CD4-positive, alpha-beta memory T cell (primary cell): ENCODE measurements around the gene PXMP2. TPM values are rescaled to one million over a fixed set of nuclear protein-coding genes. Genes with fewer than 3 reads are reported as not detected.

Experiments used
- CTCF ChIA-PET: fragments of 350-600 bp; sonication (Branson Sonifier 250); formaldehyde crosslinking; loops from one replicate; lab custom pipeline; 2021; ENCODE audit warnings: inconsistent platforms; ENCODE audit not compliant: partially characterized antibody; lab: Charles Lee
- POLR2A ChIA-PET: fragments of 350-600 bp; sonication (Branson Sonifier 250); formaldehyde crosslinking; loops from one replicate; lab custom pipeline; 2021; ENCODE audit not compliant: partially characterized antibody; lab: Charles Lee
- DNase-seq, 5 donors: peaks; one replicate each; pipeline versions ENCODE4 v3.0.0 to v3.0.0-alpha.2; 2020 to 2022; ENCODE audit warnings: mixed read lengths in 1 of 5
- H3K27ac ChIP-seq: one replicate; pipeline ENCODE4 v1.7.0; 2013; ENCODE audit warnings: low read depth, low read length
- H3K27me3 ChIP-seq: 2 replicates; pipeline ENCODE4 v1.7.0; 2013; ENCODE audit warnings: mild to moderate bottlenecking, low read length, moderate library complexity; ENCODE audit not compliant: insufficient read depth
- H3K36me3 ChIP-seq: 2 replicates; pipeline ENCODE4 v1.7.0; 2013; ENCODE audit warnings: mild to moderate bottlenecking, low read length, moderate library complexity; ENCODE audit not compliant: insufficient read depth
- H3K4me1 ChIP-seq: 2 replicates; pipeline ENCODE4 v1.7.0; 2013; ENCODE audit warnings: mild to moderate bottlenecking, low read length, moderate library complexity; ENCODE audit not compliant: insufficient read depth
- H3K4me3 ChIP-seq, 2 donors: one replicate each; pipeline ENCODE4 v1.7.0; 2013; ENCODE audit warnings: low read length in 2 of 2, mild to moderate bottlenecking in 1 of 2
- H3K9me3 ChIP-seq, 2 donors: one replicate each; pipeline ENCODE4 v1.7.0; 2013; ENCODE audit warnings: low read length in 2 of 2, control low read depth in 1 of 2; ENCODE audit not compliant: control insufficient read depth in 1 of 2
- H3K27ac Mint-ChIP-seq, 7 donors: one replicate each; pipeline ENCODE4 v1.8.0; 2020 to 2021; ENCODE audit warnings: mixed read lengths in 7 of 7, mild to moderate bottlenecking in 6 of 7, inconsistent platforms in 3 of 7, moderate library complexity in 3 of 7
- H3K27me3 Mint-ChIP-seq, 2 donors: one replicate each; pipeline ENCODE4 v1.8.0; 2020 to 2021; ENCODE audit warnings: mixed read lengths in 2 of 2
- H3K36me3 Mint-ChIP-seq, 2 donors: one replicate each; pipeline ENCODE4 v1.8.0; 2020 to 2021; ENCODE audit warnings: mixed read lengths in 2 of 2, inconsistent platforms in 1 of 2, mild to moderate bottlenecking in 1 of 2
- H3K4me1 Mint-ChIP-seq, 4 donors: one replicate each; pipeline ENCODE4 v1.8.0; 2020 to 2021; ENCODE audit warnings: mixed read lengths in 4 of 4, mild to moderate bottlenecking in 1 of 4
- H3K4me3 Mint-ChIP-seq, 8 donors: one replicate each; pipeline ENCODE4 v1.8.0; 2020 to 2021; ENCODE audit warnings: mixed read lengths in 8 of 8, mild to moderate bottlenecking in 7 of 8, moderate library complexity in 6 of 8, inconsistent platforms in 3 of 8
- H3K9me3 Mint-ChIP-seq, 8 donors: one replicate each; pipeline ENCODE4 v1.8.0; 2020 to 2021; ENCODE audit warnings: mixed read lengths in 8 of 8, mild to moderate bottlenecking in 5 of 8, inconsistent platforms in 3 of 8, moderate library complexity in 1 of 8
- intact Hi-C: fragments of 100-400 bp; cut with micrococcal nuclease; formaldehyde crosslinking; loops from one replicate; pipeline ENCODE4 v1.15.1; 2023
- polyA plus RNA-seq, 2 donors: library from polyadenylated mRNA; unstranded; fragments of 300-500 nt; fragmentation: Illumina TruSeq; gene quantifications; one replicate each; pipeline ENCODE4 v1.2.3, GENCODE V29; 2021
- total RNA-seq, 2 experiments: library from RNA; stranded (reverse); gene quantifications; one replicate each; pipeline ENCODE4 v1.2.3, GENCODE V29; 2021

Gene PXMP2
- total and polyA plus RNA-seq, 4 experiments from 2014 or later: 4.2 to 23.9 (median 10.0) TPM

DNA sequence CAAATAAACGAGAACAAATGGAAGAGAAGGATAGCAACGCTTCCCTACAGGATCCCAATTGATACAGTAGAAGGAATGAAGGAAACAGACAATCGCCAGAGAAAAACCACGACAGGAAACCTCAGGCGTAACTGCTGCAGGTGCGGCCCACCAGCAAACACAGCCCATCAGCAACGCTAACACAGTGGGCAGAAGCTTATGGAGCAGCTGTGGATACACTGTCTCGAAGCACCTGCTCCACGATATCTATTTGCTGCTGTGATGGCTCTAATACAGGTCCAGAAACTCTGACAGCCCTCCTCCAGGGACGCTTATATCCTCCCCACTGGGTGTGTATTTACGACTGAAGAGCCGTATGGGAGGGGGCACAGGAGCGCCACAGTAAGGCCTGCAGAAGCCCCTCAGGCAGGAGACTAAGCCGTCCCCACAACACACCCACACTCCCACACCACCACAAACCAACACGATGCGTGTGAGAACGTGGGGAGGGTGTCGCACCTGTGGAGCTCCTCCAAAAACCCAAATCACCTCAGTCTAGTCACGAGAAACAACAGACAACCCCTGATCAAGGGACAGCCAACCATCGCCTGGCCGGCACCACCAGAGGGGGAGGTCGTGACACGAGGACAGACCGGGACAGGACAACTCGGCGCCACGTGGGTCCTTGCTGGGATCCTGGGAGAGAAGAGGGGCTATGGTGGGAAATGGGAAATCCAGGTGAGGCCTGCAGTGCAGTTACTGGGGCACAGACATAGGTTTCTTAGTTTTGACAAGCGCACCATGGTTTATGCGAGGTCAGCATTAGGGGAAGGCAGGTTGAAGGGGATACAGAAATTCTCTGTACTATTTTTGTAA is 24.3 kb upstream of the PXMP2 start:
- peak overlapping the region in 1 of 8 donors; percentile 5 for H3K4me3 Mint-ChIP-seq
- H3K27me3 Mint-ChIP-seq: no peaks in the 10 kb centered on the region
- no peaks in the 10 kb centered on the region for H3K9me3 Mint-ChIP-seq
- H3K27me3 ChIP-seq: no peaks in the 10 kb centered on the region
- H3K9me3 ChIP-seq: no peaks in the 10 kb centered on the region
- no peak overlapping the region for H3K4me3 ChIP-seq
- peaks cover 63 to 85% of the 10 kb centered on the region in 2 donors for H3K36me3 Mint-ChIP-seq
- peaks cover 0 to 5% (median 3%) of the 10 kb centered on the region in 4 donors for H3K4me1 Mint-ChIP-seq
- CTCF ChIA-PET: no interaction called here
- peak overlapping the region in 3 of 7 donors; percentile 13 to 80 (median 43) for H3K27ac Mint-ChIP-seq
- DNase-seq: no peak
- intact Hi-C loops: no loop called here
- H3K4me1 ChIP-seq: no peaks in the 10 kb centered on the region
- POLR2A ChIA-PET: no interaction called here
- no peak overlapping the region for H3K27ac ChIP-seq
- peaks cover 57% of the 10 kb centered on the region for H3K36me3 ChIP-seq

DNA sequence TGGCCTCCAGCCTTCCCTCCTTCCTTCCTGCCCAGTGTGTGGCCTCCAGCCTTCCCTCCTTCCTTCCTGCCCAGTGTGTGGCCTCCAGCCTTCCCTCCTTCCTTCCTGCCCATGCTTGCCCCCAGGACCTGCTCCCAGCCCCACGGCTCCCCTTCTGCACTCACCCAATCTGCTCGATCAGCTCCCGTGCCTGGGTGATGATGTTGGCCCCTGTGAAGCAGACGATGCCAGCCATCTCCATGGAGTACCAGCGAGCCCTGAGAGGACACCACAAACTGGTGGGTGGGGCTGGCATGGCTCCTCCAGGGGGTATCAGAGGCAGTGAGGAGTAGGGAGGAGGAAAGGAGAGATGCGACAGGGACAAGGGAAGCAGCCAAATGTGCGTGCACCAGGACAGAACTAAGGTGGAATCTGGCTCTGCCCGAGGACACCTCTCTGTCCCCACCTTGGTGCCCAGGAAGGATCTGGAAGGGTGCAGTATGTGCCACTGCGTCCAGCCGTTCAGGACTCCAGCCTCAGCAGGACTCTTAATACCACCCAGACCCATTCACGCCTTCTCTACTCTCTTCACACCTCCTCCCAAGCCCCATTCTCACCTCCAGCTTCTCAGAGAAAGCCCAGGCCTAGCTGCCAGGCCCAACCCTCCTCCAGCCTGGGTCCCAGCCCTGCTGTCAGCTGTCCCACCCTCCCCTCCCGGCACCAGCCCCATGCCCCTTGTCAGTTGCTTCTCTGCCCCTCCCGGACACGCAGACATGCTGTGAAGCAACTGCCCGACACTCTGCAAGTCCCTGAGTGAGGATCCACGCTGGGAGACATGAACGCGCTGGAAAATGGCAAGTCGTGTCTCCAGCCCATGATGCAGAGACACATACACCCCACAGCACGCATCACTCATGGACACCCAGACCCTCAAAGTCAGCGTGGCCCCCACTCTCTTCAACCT is 22.9 kb upstream of the PXMP2 start:
- no peak overlapping the region for H3K27ac ChIP-seq
- H3K27me3 ChIP-seq: no peaks in the 10 kb centered on the region
- H3K9me3 ChIP-seq: no peaks in the 10 kb centered on the region
- Mint-ChIP-seq H3K4me3 (no peak overlapping the region), H3K4me1 (peaks cover 0 to 5% (median 3%) of the 10 kb centered on the region in 4 donors), H3K27me3 (no peaks in the 10 kb centered on the region), H3K9me3 (no peaks in the 10 kb centered on the region), H3K27ac (peak overlapping the region in 2 of 7 donors; percentile 42 to 68), H3K36me3 (peaks cover 68 to 86% of the 10 kb centered on the region in 2 donors)
- peaks cover 50% of the 10 kb centered on the region for H3K36me3 ChIP-seq
- ChIA-PET POLR2A (interaction anchor here (0.7 kb wide), 1 partner anchor 59 kb away, joined by 3 read pairs; no protein-coding TSS in a partner anchor), CTCF (no interaction called here)
- H3K4me3 ChIP-seq: no peak overlapping the region
- intact Hi-C loops: no loop called here
- no peaks in the 10 kb centered on the region for H3K4me1 ChIP-seq
- DNase-seq: no peak

DNA sequence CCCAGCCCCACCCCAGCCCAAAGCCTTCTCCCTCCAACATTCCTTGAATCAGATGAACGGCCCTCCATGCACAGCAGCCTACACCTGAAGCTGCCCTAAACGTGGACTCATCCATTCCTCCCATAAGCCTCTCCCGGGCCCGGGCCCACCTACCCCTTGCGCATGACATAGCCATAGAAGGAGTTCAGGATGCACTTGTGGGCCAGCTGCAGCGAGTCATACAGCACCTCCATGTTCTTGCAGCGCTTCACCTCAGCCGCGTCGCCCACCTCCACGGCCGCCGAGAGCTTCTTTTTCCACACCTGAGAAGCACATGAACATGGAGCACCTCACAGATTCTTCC is 22.3 kb upstream of the PXMP2 start:
- Mint-ChIP-seq H3K4me1 (peaks cover 0 to 5% (median 3%) of the 10 kb centered on the region in 4 donors), H3K4me3 (no peak overlapping the region), H3K9me3 (no peaks in the 10 kb centered on the region), H3K36me3 (peaks cover 66 to 85% of the 10 kb centered on the region in 2 donors), H3K27ac (peak overlapping the region in 2 of 7 donors; percentile 42 to 53), H3K27me3 (no peaks in the 10 kb centered on the region)
- Histone ChIP-seq H3K4me1 (no peaks in the 10 kb centered on the region), H3K27me3 (no peaks in the 10 kb centered on the region), H3K27ac (no peak overlapping the region), H3K36me3 (peaks cover 47% of the 10 kb centered on the region), H3K4me3 (no peak overlapping the region), H3K9me3 (no peaks in the 10 kb centered on the region)
- ChIA-PET POLR2A (no interaction called here), CTCF (interaction anchor here (1.2 kb wide), 1 partner anchor 9 kb away, joined by 3 read pairs; no protein-coding TSS in a partner anchor)
- DNase-seq: no peak
- intact Hi-C loops: no loop called here

DNA sequence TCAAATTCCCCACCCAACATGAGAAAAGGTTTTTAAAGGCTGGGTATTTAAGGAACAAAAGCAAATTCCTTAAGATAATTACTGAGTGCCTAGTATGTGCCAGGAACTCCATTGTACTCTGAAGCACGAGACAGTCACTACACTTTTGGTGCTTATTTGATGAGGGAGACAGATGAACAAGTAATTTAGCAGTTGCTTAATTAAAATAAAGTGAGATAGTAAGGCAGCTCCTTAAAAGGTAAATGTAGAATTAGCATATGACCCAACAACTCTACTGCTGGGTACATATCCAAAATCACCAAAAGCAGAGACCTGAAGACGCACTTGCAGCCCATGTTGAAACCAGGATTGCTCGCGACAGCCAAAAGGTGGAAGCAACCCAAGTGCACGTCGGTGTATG is 21.6 kb upstream of the PXMP2 start:
- ChIA-PET POLR2A (no interaction called here), CTCF (interaction anchor here (1.2 kb wide), 1 partner anchor 9 kb away, joined by 3 read pairs; no protein-coding TSS in a partner anchor)
- H3K4me1 ChIP-seq: no peaks in the 10 kb centered on the region
- H3K27ac ChIP-seq: no peak overlapping the region
- DNase-seq: no peak
- Mint-ChIP-seq H3K4me1 (peaks cover 0 to 5% (median 3%) of the 10 kb centered on the region in 4 donors), H3K27me3 (no peaks in the 10 kb centered on the region), H3K9me3 (no peaks in the 10 kb centered on the region), H3K4me3 (no peak overlapping the region), H3K36me3 (peaks cover 59 to 81% of the 10 kb centered on the region in 2 donors), H3K27ac (no peak overlapping the region)
- H3K36me3 ChIP-seq: peaks cover 40% of the 10 kb centered on the region
- H3K4me3 ChIP-seq: no peak overlapping the region
- H3K9me3 ChIP-seq: no peaks in the 10 kb centered on the region
- H3K27me3 ChIP-seq: no peaks in the 10 kb centered on the region
- intact Hi-C loops: no loop called here

DNA sequence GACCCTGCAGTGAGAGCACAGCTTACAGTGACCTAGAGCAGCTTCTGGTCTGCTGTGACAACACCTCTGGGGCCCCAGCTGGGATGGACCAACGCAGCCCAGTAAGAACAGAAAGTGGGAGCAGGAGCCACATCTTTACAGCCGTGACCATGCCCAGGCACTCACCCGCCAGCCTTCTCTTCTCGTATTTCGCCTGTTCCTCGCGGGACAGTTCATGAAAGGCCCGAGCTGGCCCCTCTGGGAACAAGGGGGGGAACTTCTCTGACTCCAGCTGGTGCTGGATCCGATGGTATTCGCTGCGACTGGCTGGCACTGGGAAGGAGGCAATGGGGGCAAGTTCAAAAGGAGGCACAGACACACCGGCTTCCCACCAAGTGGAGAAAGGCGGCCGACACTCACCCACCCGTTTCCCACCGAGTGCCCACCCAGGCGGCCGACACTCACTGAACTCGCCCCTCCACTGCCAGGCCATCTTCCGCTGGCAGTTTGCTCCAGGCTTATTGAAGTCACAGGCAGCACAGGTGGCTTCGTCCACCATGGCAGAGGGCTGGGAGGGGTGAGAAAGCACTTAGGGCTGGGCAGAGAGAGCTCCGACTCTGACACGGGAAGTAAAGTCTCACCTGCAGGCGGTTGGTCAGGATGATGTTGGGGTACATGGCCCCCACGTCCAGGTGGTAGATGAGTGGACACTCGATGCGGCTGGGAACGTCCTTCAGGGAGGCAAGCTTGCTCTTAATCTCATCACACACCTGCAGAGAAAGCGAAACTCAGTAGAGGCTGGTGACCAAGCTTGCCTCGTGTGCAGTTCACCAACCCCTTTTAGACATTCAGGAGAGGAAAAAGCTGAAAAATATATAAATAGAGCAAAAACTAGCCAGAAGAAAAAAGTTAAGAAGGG is 18.9 kb upstream of the PXMP2 start:
- Mint-ChIP-seq H3K27ac (no peak overlapping the region), H3K27me3 (no peaks in the 10 kb centered on the region), H3K4me3 (no peak overlapping the region), H3K36me3 (peaks cover 48 to 68% of the 10 kb centered on the region in 2 donors), H3K9me3 (peaks cover 0 to 1% (median 0%) of the 10 kb centered on the region in 8 donors), H3K4me1 (peaks cover 3 to 12% (median 5%) of the 10 kb centered on the region in 4 donors)
- Histone ChIP-seq H3K4me3 (no peak overlapping the region), H3K4me1 (peaks cover 5% of the 10 kb centered on the region), H3K36me3 (peaks cover 42% of the 10 kb centered on the region), H3K27ac (no peak overlapping the region), H3K9me3 (no peaks in the 10 kb centered on the region), H3K27me3 (no peaks in the 10 kb centered on the region)
- POLR2A ChIA-PET: no interaction called here
- intact Hi-C loops: no loop called here
- CTCF ChIA-PET: no interaction called here
- DNase-seq: no peak

DNA sequence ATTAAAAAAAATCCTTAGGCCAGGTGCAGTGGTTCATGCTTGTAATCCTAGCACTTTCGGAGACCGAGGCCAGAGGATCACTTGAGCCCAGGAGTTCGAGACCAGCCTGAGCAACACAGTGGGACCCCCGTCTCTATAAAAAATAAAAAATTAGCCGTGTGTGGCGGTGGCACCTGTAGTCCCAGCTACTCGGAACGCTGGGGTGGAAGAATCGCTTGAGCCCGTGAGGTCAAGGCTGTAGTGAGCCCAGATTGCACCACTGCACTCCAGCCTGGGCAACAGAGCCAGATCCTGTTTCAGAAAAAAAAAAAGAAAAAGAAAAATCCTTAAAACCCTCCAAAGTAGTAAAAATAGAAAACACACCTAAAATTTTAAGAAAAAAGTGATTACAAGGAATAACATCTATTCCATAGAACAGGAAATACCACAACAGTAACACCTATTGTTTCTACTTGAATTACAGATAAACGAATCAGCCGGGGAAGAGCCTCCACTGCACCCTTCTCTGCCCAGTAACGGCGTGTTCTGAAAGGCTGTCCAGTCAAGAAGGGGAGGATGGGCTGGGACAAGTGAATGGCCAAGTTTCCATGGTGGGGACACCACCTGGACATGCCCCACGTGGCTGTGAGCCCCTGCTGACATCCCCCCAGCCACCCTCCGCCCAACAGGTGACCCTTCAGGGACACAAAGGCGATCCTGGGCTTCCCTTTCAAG is 18.1 kb upstream of the PXMP2 start:
- Mint-ChIP-seq H3K4me1 (peaks cover 3 to 12% (median 6%) of the 10 kb centered on the region in 4 donors), H3K27ac (no peak overlapping the region), H3K9me3 (peaks cover 0 to 1% (median 0%) of the 10 kb centered on the region in 8 donors), H3K4me3 (no peak overlapping the region), H3K27me3 (no peaks in the 10 kb centered on the region), H3K36me3 (peaks cover 54 to 69% of the 10 kb centered on the region in 2 donors)
- ChIA-PET CTCF (no interaction called here), POLR2A (no interaction called here)
- Histone ChIP-seq H3K4me1 (peaks cover 5% of the 10 kb centered on the region), H3K27ac (no peak overlapping the region), H3K4me3 (no peak overlapping the region), H3K9me3 (no peaks in the 10 kb centered on the region), H3K27me3 (no peaks in the 10 kb centered on the region), H3K36me3 (peaks cover 42% of the 10 kb centered on the region)
- no peak for DNase-seq
- intact Hi-C loops: no loop called here
